MM.1S (cell line): ENCODE data around the gene CCDC88C.

Experiments used
- DNase-seq: peaks from one replicate; pipeline ENCODE4 v3.0.0-alpha.2; 2015
- H2AFZ ChIP-seq: fragments of 300-600 bp; sonication (generic); 2 replicates; pipeline ENCODE4 v1.6.0; 2016; ENCODE audit warnings: antibody characterized with exemption, low read length
- H3F3A ChIP-seq: fragments of 300-600 bp; sonication (generic); 2 replicates; pipeline ENCODE4 v1.6.1; 2016; ENCODE audit warnings: mild to moderate bottlenecking, antibody characterized with exemption, low read length, moderate library complexity, mixed read lengths; ENCODE audit not compliant: insufficient read depth
- H3K27ac ChIP-seq: fragments of 300-600 bp; sonication (generic); 2 replicates; pipeline ENCODE4 v1.5.1; 2016; ENCODE audit warnings: mild to moderate bottlenecking, low read length
- H3K27me3 ChIP-seq: fragments of 300-600 bp; sonication (generic); replicated peaks from 2 replicates; pipeline ENCODE4 v1.6.0; 2016; ENCODE audit warnings: low read length; ENCODE audit not compliant: insufficient read depth
- H3K36me3 ChIP-seq: fragments of 300-600 bp; sonication (generic); replicated peaks from 2 replicates; pipeline ENCODE4 v1.6.1; 2016; ENCODE audit warnings: mild to moderate bottlenecking, low read length, mixed read lengths; ENCODE audit not compliant: insufficient read depth
- H3K4me1 ChIP-seq: fragments of 300-600 bp; sonication (generic); 2 replicates; pipeline ENCODE4 v1.6.1; 2016; ENCODE audit warnings: low read length, mixed read lengths
- H3K4me2 ChIP-seq: fragments of 300-600 bp; sonication (generic); 2 replicates; pipeline ENCODE4 v1.6.0; 2016; ENCODE audit warnings: low read depth, low read length
- H3K4me3 ChIP-seq: fragments of 300-600 bp; sonication (generic); 2 replicates; pipeline ENCODE4 v1.5.1; 2016; ENCODE audit warnings: low read length, mixed read lengths
- H3K79me2 ChIP-seq: fragments of 300-600 bp; sonication (generic); 2 replicates; pipeline ENCODE4 v1.6.1; 2016; ENCODE audit warnings: mixed run types, low read length, mixed read lengths
- H3K9ac ChIP-seq: fragments of 300-600 bp; sonication (generic); 2 replicates; pipeline ENCODE4 v1.6.1; 2016; ENCODE audit warnings: low read length, mixed read lengths
- H3K9me2 ChIP-seq: fragments of 300-600 bp; sonication (generic); replicated peaks from 2 replicates; pipeline ENCODE4 v1.6.1; 2016; ENCODE audit warnings: mild to moderate bottlenecking, low read length, mixed read lengths; ENCODE audit not compliant: insufficient read depth
- H3K9me3 ChIP-seq: fragments of 300-600 bp; sonication (generic); replicated peaks from 2 replicates; pipeline ENCODE4 v1.6.1; 2016; ENCODE audit warnings: mild to moderate bottlenecking, low read length, mixed read lengths; ENCODE audit not compliant: insufficient read depth
- H4K20me1 ChIP-seq: fragments of 300-600 bp; sonication (generic); 2 replicates; pipeline ENCODE4 v1.6.1; 2016; ENCODE audit warnings: mild to moderate bottlenecking, low read length, moderate library complexity, mixed read lengths; ENCODE audit not compliant: insufficient read depth
- CTCF ChIP-seq: fragments of 300-600 bp; sonication (generic); IDR thresholded peaks from 2 replicates; pipeline ENCODE4 v1.5.1; 2016; ENCODE audit warnings: antibody characterized with exemption, low read length, mixed read lengths
- EZH2 ChIP-seq: fragments of 300-600 bp; sonication (generic); optimal IDR thresholded peaks from 2 replicates; pipeline ENCODE3; 2017; ENCODE audit warnings: low read depth, mild to moderate bottlenecking, antibody characterized with exemption, low read length, mixed read lengths
- EZH2phosphoT487 ChIP-seq: fragments of 300-600 bp; sonication (generic); IDR thresholded peaks from 2 replicates; pipeline ENCODE4 v1.6.1; 2018; ENCODE audit warnings: antibody characterized with exemption, low read length

The CCDC88C gene

DNA sequence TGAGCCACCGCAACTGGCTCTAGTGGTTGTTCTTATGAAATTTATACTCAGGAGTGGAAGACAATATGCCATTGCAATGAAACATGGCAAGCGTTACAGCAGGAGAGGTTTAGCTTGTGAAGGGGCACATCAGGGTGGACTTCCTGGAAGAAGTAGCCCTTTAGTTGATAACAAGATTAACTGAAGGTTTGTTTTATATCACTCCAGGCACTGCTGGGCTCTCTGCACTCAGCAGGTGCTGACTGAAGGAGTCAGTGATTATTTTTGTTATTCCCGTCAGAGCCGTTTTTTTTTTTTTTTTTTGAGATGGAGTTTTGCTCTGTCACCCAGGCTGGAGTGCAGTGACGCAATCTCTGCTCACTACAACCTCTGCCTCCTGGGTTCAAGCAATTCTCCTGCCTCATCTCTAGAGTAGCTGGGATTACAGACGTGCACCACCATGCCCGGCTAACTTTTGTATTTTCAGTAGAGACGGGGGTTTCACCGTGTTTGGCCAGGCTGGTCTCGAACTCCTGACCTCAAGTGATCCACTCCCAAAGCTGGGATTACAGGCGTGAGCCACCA, 155.6 kb downstream of the CCDC88C start:
- H3K9me3 ChIP-seq: no peaks in the 10 kb centered on the region
- H4K20me1 ChIP-seq: no peaks in the 10 kb centered on the region
- TF ChIP-seq CTCF (no peak), EZH2 (no peak), EZH2phosphoT487 (no peak)
- H3K27ac ChIP-seq: no peak overlapping the region
- no peaks in the 10 kb centered on the region for H3K9me2 ChIP-seq
- no peak overlapping the region for H3K4me2 ChIP-seq
- H3K36me3 ChIP-seq: no peaks in the 10 kb centered on the region
- no peak overlapping the region for H2AFZ ChIP-seq
- H3K4me3 ChIP-seq: no peak overlapping the region
- DNase-seq: no peak
- H3F3A ChIP-seq: no peaks in the 10 kb centered on the region
- H3K79me2 ChIP-seq: no peaks in the 10 kb centered on the region
- no peaks in the 10 kb centered on the region for H3K27me3 ChIP-seq
- no peak overlapping the region for H3K9ac ChIP-seq
- no peaks in the 10 kb centered on the region for H3K4me1 ChIP-seq

DNA sequence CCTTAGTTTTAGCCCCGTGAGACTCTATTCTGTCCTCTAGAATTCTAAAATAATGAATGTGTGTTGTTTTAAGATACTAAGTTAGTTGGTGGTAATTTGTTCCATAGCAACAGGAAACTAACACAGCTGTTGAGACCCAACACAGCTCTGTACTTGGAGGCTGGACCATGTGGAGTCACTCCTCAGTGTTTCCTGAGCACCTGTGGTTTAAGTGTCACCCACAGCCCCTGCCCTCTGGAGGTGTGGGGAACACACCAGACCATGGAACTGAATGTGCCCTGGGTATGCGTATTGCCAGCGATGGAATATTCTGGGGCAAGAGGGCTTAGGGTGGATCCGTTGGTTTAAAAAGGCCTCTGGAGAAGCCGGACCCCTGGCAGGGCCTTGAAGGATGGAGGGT, 156.5 kb downstream of the CCDC88C start:
- no peaks in the 10 kb centered on the region for H3K36me3 ChIP-seq
- H3K4me3 ChIP-seq: no peak overlapping the region
- no peaks in the 10 kb centered on the region for H3K9me2 ChIP-seq
- H3K4me2 ChIP-seq: no peak overlapping the region
- TF ChIP-seq EZH2phosphoT487 (no peak), CTCF (no peak), EZH2 (no peak)
- no peak overlapping the region for H3K27ac ChIP-seq
- H3K4me1 ChIP-seq: no peaks in the 10 kb centered on the region
- H3K9me3 ChIP-seq: no peaks in the 10 kb centered on the region
- H3F3A ChIP-seq: no peaks in the 10 kb centered on the region
- no peaks in the 10 kb centered on the region for H3K27me3 ChIP-seq
- no peak overlapping the region for H2AFZ ChIP-seq
- H4K20me1 ChIP-seq: no peaks in the 10 kb centered on the region
- H3K9ac ChIP-seq: no peak overlapping the region
- H3K79me2 ChIP-seq: no peaks in the 10 kb centered on the region
- DNase-seq: no peak

DNA sequence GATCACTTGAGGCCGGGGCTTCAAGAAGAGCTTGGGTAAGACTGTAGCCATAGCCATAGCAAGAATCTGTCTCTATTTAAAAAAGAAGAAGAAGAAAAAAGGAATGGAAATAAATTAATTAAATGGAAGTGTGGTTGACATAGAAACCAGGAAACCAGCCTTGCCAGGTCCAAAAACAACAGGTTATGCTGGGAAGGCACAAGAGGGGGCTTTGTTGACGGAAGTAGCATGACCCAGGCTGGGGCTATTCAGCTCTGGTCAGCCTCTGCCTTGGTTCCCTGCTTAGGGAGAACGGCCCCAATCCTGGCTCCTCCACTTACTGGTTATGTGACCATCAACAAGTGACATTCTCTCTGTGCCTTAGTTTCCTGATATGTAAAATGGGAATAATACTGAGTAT, 158.7 kb downstream of the CCDC88C start:
- H3K27ac ChIP-seq: no peak overlapping the region
- DNase-seq: no peak
- H3K4me2 ChIP-seq: no peak overlapping the region

More for the DNA sequence above, 158.7 kb downstream of the CCDC88C start:
- H3K9me3 ChIP-seq: no peaks in the 10 kb centered on the region
- no peak for TF ChIP-seq EZH2
- no peak for TF ChIP-seq CTCF
- no peak for TF ChIP-seq EZH2phosphoT487
- H3K4me3 ChIP-seq: no peak overlapping the region
- H3K27me3 ChIP-seq: no peaks in the 10 kb centered on the region
- H3K9ac ChIP-seq: no peak overlapping the region
- H2AFZ ChIP-seq: no peak overlapping the region
- H3K9me2 ChIP-seq: no peaks in the 10 kb centered on the region
- H3K4me1 ChIP-seq: no peaks in the 10 kb centered on the region
- H3F3A ChIP-seq: no peaks in the 10 kb centered on the region
- H3K36me3 ChIP-seq: no peaks in the 10 kb centered on the region
- no peaks in the 10 kb centered on the region for H4K20me1 ChIP-seq
- no peaks in the 10 kb centered on the region for H3K79me2 ChIP-seq
